RWPE1 (cell line): Measurements from ENCODE around the gene HEMGN.

Source experiments
- CTCF ChIA-PET: fragments of 350-600 bp; sonication (Branson Sonifier 250); formaldehyde crosslinking; extraction: SDS; loops from one replicate; lab custom pipeline; 2021; lab: Yijun Ruan, JAX
- POLR2A ChIA-PET: fragments of 400-600 bp; formaldehyde crosslinking; extraction: SDS; loops from one replicate; lab custom pipeline; 2020; ENCODE audit warnings: antibody characterized with exemption; ENCODE audit not compliant: low non-redundant PET; lab: Yijun Ruan, JAX
- DNase-seq: peaks from one replicate; pipeline ENCODE4 v3.0.0; 2012; ENCODE audit warnings: low spot score
- H3K27ac ChIP-seq: fragments of 450-650 bp; 2 replicates; pipeline ENCODE4 v1.5.1; 2017
- TF ChIP-seq, protein P1 (sequence below): fragments of 450-650 bp; conservative IDR thresholded peaks from 2 replicates; pipeline ENCODE4 v1.5.1; 2017; ENCODE audit warnings: low read depth, mild to moderate bottlenecking

HEMGN gene

DNA sequence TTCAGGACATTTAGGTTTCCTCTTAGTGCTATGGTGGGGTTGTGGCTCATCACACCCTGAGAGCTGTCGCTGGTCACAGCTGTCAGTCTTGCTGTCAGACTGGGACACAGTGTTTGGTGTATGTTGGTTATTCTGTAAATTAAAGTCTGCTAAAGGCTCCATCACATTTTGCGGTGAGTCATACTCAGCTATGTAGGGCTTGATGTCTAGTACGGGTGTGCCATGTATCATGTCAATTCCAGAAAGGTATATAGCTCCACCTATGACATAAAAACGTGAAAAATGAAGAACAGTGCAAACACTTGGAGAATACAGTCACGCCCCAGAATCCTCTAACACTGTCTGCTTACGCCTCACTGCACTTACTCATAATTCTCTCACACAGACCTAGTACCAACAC lies 27.6 kb downstream of the HEMGN start:
- CTCF ChIA-PET, result interaction anchor here (1.2 kb wide), 1 partner anchor 11 kb away, joined by 7 read pairs; no protein-coding TSS in a partner anchor
- TF ChIP-seq, protein P1, sequence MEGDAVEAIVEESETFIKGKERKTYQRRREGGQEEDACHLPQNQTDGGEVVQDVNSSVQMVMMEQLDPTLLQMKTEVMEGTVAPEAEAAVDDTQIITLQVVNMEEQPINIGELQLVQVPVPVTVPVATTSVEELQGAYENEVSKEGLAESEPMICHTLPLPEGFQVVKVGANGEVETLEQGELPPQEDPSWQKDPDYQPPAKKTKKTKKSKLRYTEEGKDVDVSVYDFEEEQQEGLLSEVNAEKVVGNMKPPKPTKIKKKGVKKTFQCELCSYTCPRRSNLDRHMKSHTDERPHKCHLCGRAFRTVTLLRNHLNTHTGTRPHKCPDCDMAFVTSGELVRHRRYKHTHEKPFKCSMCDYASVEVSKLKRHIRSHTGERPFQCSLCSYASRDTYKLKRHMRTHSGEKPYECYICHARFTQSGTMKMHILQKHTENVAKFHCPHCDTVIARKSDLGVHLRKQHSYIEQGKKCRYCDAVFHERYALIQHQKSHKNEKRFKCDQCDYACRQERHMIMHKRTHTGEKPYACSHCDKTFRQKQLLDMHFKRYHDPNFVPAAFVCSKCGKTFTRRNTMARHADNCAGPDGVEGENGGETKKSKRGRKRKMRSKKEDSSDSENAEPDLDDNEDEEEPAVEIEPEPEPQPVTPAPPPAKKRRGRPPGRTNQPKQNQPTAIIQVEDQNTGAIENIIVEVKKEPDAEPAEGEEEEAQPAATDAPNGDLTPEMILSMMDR, result no peak
- POLR2A ChIA-PET, result no interaction called here
- peak; percentile 85 for DNase-seq
- peak overlapping the region; percentile 47 for H3K27ac ChIP-seq

DNA sequence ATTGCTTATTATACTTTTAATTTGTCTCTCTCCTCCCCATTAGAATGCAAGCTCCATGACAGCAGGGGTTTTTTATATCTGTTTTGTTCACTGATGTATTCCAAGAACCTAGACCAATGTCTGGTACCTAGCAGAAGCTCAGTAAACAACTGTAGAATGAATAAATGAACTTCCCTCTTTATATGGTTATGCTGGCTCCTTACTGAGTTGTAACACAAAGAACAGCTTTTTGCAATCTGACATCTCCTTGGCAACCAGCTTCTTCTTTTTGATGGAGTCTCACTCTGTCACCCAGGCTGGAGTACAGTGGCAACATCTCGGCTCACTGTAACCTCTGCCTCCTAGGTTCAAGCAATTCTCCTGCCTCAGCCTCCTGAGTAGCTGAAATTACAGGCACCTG lies 29.3 kb downstream of the HEMGN start:
- TF ChIP-seq, protein P1, result no peak
- H3K27ac ChIP-seq, result no peak overlapping the region
- no peak for DNase-seq
- POLR2A ChIA-PET, result no interaction called here
- CTCF ChIA-PET, result interaction anchor here (0.5 kb wide), 1 partner anchor 9 kb away, joined by 3 read pairs; no protein-coding TSS in a partner anchor

DNA sequence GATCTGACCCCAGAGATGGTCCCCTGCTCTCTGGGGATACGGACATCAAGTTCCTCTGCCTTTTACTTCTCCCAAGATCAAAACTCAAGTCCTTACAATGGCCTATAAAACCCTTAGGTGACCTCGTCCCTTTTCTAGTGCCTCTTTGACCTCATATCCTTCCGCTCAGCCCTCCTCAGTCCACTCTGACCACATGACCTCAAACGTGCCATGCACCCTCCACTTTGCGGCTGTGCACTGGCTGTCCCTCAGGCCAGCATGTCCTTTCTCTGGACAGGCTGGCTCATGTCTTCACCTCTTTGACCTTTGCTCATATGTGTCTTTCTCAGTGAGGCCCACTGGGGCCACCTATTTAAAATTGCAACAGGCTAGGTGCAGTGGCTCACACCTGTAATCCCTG lies 30.3 kb downstream of the HEMGN start:
- CTCF ChIA-PET, result no interaction called here
- POLR2A ChIA-PET, result no interaction called here
- no peak for DNase-seq
- H3K27ac ChIP-seq, result peak overlapping the region; percentile 3; the same call in 1 of the 2 replicates
- TF ChIP-seq, protein P1, result no peak

DNA sequence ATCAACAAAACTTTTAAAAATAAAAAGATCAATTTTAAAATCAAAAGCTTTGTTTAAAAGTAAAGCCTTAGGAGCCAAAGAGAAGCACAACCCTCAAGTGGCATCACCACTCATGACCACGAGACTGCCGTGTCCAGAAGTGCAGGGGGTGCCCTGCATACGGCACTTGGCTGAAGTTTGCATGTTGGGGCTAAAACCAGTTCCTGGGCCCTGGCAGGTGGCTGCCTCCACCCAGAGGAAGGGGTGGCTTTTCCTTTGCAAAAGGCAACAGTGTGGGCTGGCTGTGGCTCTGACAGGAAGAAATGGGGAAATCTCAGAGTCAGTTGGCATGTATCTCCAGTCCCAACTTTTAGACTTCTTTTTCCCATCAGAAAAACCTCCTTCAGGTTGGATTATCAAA lies 30.9 kb downstream of the HEMGN start:
- ChIA-PET CTCF (no interaction called here), POLR2A (no interaction called here)
- DNase-seq, result no peak
- TF ChIP-seq, protein P1, result no peak
- H3K27ac ChIP-seq, result no peak overlapping the region

DNA sequence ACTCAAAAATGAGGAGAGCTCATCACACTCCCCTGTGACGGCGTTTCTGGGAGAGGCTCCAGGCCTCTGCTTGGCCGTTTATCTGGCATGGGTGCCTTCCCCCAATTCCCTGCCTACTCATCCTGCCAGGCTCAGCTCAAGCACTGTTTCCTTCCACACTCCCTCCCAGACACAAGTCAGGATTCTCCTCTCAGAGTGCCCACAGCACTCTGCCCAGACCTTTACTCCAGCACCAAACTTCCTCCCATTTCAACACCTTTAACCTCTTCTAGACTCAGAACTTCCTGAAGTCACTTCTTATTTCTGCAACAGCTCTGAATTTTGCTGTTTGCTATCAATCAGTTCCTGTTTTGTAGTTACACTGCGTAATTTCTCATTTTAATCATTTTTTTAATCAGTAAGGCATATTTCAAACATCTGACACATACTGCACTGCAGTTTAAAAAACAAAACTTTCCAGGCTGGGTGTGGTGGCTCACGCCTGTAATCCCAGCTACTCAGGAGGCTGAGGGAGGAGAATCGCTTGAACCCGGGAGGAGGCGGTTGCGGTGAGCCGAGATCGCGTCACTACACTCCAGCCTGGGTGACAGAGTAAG lies 31.6 kb downstream of the HEMGN start:
- ChIA-PET CTCF (interaction anchor here (0.6 to 0.7 kb wide), 2 partner anchors 29 to 371 kb away, joined by 3 to 4 read pairs; no protein-coding TSS in a partner anchor), POLR2A (interaction anchor here (0.6 kb wide), 1 partner anchor 15 kb away, joined by 4 read pairs; no protein-coding TSS in a partner anchor)
- TF ChIP-seq, protein P1, result no peak
- H3K27ac ChIP-seq, result no peak overlapping the region
- DNase-seq, result no peak

DNA sequence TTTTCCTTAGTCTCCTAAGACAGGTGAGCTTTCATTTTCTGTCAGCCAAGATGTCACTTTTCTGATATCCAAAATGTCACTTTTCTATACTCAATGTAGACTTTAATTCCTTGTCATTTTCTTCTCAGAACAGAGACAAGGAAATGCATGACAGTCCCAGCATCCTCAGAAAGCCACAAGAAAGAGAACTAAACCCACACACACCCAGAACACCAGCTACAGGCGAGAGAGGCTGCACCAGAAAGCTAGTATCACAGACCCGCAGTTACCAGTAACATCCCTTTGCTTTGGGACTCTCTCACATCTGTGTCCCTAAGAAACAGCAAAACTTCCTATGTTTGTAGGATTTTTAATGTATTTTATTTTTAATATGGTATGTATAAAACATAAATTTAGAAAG lies 32.7 kb downstream of the HEMGN start:
- ChIA-PET CTCF (no interaction called here), POLR2A (no interaction called here)
- no peak overlapping the region for H3K27ac ChIP-seq
- DNase-seq, result no peak
- TF ChIP-seq, protein P1, result no peak
